GM18867 (cell line): ENCODE results near the gene SELENOO.

Source experiments
- ATAC-seq: cut with Tn5 transposase; IDR thresholded peaks from one replicate; pipeline ENCODE4 v1.9.1; 2021; ENCODE audit warnings: mild to moderate bottlenecking, moderate library complexity; ENCODE audit not compliant: unreplicated experiment

The SELENOO gene

DNA sequence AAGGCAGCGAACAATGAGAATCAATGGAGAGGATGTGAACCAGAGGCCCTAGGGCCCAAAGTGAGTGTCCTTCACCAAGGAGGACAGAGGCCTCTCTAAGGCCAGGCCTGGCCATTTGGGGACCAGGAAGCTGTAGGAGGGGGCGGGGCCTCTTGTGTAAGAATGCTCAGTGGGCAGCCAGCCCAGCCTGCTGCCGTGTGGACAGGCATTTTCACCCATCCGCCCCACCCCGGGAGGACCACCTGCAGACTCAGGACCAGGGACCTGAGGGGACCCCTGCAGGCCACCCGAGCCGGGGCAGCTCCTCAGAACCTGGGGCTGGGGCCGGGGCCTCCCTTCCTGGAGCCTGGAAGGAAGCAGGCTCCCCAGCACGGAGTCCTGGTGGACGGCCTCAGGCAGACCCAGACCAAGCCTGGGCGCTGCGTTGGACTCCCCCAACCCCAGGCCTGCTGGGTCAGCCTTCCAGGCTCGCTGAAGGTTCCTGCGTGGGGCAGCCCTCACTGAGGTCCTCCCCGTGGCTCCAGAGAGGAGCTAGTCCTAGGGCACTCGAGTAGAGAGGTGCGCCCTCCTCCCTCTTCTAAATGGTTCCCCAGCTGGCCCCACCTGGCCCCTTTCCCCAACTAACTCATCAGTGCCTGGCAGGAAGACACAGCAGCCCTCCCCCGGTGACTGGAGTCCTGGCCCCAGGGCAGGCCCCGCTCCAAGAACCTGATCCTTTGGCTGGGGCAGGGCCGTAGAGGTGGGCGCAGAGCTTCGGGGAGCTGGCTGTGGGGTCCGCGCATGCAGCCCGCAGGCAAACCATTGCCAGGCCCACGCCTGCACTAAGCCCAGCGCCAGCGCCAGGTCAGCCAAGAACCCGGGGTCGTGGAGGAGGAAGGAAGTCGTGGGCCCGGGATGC is 16.6 kb upstream of the SELENOO start:
- no peak for ATAC-seq

DNA sequence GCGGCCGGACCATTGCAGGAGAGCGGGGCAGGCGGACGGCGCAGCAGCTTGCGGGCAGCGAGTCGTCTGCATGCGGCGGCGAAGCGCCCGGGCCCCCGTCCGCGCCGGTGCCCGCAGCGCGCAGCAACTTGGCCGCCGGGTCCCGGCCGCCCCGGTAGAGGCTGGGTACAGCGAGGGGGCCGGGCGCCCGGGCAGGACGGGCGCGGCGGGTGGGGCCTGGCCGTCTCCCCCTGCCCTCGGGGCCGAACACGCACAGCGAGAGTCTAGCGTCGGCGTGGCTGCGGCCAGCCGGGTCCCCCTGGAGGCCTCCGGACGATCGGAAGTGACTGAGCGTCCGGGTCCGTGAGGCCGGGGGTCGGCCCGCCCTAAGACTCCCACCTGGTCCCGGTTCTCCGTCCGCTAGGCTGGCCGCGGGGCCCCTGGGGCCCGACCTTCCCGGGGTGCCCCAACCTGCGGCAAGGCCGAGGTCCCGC is 15.9 kb upstream of the SELENOO start:
- ATAC-seq = no peak

- peak; percentile 35 for ATAC-seq
These were observed 15.3 kb upstream of the SELENOO start, which contains the start of gene TRABD for GRCh38 chr22:50185375-50186087. TRABD (plus strand) TSS chr22:50185913; CDS start chr22:50193061, 7,148 bp downstream.

- ATAC-seq = no peak
These were observed 14.6 kb upstream of the SELENOO start for GRCh38 chr22:50186181-50186714.

DNA sequence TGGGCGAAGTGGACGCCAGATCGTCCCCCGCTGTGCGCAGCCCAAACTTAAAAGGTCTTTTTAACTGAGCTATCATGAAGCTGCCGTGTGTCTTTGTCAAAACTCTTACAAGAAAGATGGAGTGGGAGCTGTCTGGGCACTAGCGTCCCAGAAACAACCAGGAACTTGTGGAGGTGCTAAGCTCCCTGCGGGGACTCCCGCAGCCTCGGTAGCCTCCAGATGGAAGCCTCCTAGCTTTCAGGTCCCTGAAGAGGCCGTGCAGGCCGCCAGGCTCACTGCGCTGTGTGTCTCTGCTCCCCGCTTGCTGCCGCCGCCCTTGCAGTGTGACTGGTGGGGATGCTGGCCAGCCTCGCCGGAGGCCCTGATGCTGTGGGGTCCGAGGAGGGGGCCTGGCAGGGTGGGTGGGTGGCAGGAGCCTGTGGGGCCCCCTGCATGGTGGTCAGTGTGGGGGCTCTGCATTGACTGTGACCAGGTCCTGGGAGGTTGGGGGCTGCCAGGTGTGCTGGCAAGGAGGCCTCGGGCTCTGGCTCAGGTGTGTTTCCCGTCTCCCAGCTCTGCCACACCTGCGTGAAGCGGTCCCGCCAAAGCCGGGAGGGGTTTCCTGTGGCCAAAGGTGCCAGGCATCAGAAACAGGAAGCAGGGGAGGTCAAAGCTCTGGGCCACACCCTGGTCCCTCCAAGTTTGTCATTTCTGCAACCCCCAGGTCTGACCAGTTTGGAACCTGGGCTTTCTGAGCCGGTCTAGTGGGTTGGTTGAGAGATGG is 13.9 kb upstream of the SELENOO start:
- no peak for ATAC-seq

DNA sequence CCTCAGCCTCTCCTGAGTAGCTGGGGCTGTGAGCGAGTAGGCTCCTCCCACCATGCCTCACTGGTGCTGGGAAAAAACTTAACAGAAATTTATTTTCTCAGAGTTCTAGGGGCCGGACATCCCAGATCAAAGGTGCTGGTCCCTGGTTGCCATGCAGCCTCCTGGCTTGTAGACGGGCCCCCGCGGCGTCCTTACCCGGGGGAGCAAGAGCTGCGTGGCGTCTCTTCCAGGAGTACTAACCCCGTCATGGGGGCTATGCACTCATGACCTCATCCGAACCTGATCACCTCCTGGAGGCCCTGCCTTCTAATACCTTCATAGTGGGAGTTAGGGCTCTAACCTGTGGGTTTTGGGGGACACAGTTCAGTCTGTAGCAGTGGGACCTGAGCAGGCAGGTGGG is 12.5 kb upstream of the SELENOO start:
- no peak for ATAC-seq

- ATAC-seq = no peak
These were observed 11.5 kb upstream of the SELENOO start for GRCh38 chr22:50189184-50189848.

- peak; percentile 0 for ATAC-seq
These were observed 11.0 kb upstream of the SELENOO start for GRCh38 chr22:50189849-50190181.

GRCh38 chr22:50190182-50190940 is 10.4 kb upstream of the SELENOO start:
- peak; percentile 36 for ATAC-seq

GRCh38 chr22:50190941-50191741 is 9.7 kb upstream of the SELENOO start:
- ATAC-seq = peak; percentile 24

- no peak for ATAC-seq
These were observed 8.2 kb upstream of the SELENOO start for GRCh38 chr22:50192436-50193204.

GRCh38 chr22:50193621-50194020 is 7.2 kb upstream of the SELENOO start:
- ATAC-seq = no peak

GRCh38 chr22:50194037-50194805 is 6.6 kb upstream of the SELENOO start:
- no peak for ATAC-seq

- ATAC-seq = no peak
These were observed 4.6 kb upstream of the SELENOO start for GRCh38 chr22:50196256-50196655.

- no peak for ATAC-seq
These were observed 3.6 kb upstream of the SELENOO start for GRCh38 chr22:50197000-50197800.

DNA sequence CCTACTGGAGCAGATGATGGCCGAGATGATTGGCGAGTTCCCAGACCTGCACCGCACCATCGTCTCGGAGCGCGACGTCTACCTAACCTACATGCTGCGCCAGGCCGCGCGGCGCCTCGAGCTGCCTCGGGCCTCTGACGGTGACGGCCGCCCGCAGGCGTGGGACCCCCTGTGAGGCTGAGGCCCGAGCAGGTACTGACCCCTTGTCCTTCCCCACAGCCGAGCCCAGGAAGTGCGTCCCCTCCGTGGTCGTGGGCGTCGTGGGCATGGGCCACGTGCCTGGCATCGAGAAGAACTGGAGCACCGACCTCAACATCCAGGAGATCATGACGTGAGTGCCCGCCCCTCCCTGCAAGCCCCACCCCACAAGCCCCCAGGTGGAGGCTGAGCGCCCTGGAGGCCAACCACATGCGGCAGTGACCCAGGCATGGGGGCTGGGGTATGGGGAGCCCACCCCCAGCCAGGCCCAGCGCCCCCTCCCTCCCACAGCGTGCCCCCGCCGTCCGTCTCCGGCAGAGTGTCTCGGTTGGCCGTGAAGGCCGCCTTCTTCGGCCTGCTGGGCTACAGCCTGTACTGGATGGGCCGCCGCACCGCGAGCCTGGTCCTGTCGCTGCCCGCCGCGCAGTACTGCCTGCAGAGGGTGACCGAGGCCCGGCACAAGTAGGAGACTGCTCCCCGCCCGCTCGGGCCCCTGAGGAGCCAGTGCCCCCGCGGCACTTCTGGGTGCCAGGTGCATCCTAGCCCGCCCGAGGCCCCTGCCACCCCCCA is 2.8 kb upstream of the SELENOO start:
- no peak for ATAC-seq
